ENCODE data around the gene APP.

APP gene

DNA sequence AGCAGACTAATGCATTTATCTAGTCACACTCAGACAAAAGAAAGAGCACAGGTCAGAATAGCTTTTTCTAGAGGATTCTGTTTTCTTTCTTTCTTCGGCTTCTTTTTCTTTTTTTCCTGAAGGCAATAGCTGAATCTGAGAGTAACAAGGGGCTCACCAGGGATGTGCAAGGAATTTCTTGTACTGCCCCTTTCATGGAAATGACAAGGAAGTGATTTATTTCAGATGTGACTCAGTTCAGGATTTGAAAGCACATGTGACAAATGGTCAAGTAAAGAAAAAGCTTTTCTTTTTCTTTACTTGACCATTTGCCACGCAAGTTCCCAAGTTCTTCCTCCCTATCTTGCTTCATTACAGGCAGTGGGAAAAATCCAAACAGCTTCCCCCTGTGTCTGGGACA is 233.8 kb downstream of the APP start:
- Mint-ChIP-seq H3K4me3 (no peak overlapping the region), H3K27me3 (ENCODE audit: low read depth, poor library complexity) (no peaks in the 10 kb centered on the region), H3K36me3 (ENCODE audit: low read depth) (peaks cover 37% of the 10 kb centered on the region), H3K4me1 (peaks cover 13% of the 10 kb centered on the region), H3K27ac (peak overlapping the region; percentile 31), H3K9me3 (no peaks in the 10 kb centered on the region)
- DNase-seq: no peak
- TF ChIP-seq, protein P1, sequence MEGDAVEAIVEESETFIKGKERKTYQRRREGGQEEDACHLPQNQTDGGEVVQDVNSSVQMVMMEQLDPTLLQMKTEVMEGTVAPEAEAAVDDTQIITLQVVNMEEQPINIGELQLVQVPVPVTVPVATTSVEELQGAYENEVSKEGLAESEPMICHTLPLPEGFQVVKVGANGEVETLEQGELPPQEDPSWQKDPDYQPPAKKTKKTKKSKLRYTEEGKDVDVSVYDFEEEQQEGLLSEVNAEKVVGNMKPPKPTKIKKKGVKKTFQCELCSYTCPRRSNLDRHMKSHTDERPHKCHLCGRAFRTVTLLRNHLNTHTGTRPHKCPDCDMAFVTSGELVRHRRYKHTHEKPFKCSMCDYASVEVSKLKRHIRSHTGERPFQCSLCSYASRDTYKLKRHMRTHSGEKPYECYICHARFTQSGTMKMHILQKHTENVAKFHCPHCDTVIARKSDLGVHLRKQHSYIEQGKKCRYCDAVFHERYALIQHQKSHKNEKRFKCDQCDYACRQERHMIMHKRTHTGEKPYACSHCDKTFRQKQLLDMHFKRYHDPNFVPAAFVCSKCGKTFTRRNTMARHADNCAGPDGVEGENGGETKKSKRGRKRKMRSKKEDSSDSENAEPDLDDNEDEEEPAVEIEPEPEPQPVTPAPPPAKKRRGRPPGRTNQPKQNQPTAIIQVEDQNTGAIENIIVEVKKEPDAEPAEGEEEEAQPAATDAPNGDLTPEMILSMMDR (IDR thresholded peaks at IDR 0.05): no peak

DNA sequence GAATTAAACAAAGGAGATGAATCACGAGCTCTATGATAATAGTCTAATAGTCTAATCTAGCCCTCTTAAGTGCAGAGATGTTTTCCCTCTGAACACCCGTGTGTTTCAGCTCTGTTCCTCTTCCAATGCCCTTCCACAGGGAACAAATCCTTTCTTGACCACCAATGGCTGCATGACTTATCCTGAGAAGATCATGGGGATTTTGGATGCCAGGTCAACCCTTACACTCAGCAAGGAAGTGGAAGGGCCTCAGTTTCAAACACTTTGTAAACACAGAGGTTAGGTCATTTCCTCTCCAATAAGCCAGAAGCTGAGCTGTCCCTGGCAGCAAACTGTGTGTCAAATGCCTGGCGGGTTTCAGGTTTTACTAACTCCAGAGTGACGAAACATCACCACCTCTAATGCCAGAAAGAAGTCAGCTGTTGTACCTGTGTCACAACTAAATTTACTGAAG is 235.8 kb downstream of the APP start:
- Mint-ChIP-seq H3K4me1 (peaks cover 5% of the 10 kb centered on the region), H3K4me3 (no peak overlapping the region), H3K27me3 (ENCODE audit: low read depth, poor library complexity) (no peaks in the 10 kb centered on the region), H3K36me3 (ENCODE audit: low read depth) (peaks cover 55% of the 10 kb centered on the region), H3K9me3 (no peaks in the 10 kb centered on the region), H3K27ac (peak overlapping the region; percentile 86)
- TF ChIP-seq, protein P1 (IDR thresholded peaks at IDR 0.05): no peak
- DNase-seq: no peak

DNA sequence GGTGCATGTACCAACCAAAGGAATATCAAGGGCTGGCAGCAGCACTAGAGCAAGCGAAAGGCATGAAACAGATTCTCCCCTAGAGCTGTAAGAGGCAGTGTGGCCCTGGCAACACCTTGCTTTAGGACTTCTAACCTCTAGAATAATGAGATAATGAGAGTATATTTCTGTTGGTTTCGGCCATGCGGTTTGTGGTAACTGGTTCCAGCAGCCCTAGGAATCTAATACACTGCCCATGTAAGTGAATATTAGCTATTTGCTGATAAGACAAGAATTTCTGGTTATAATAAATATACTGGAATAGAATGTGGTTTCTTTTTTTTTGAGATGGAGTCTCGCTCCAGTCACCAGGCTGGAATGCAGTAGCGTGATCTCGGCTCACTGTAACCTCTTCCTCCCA is 236.4 kb downstream of the APP start:
- H3K27ac Mint-ChIP-seq: no peak overlapping the region
- H3K4me3 Mint-ChIP-seq: no peak overlapping the region
- H3K27me3 Mint-ChIP-seq (ENCODE audit: low read depth, poor library complexity): no peaks in the 10 kb centered on the region
- peaks cover 5% of the 10 kb centered on the region for H3K4me1 Mint-ChIP-seq
- DNase-seq: no peak
- TF ChIP-seq, protein P1 (IDR thresholded peaks at IDR 0.05): no peak
- no peaks in the 10 kb centered on the region for H3K9me3 Mint-ChIP-seq
- H3K36me3 Mint-ChIP-seq (ENCODE audit: low read depth): peaks cover 62% of the 10 kb centered on the region

DNA sequence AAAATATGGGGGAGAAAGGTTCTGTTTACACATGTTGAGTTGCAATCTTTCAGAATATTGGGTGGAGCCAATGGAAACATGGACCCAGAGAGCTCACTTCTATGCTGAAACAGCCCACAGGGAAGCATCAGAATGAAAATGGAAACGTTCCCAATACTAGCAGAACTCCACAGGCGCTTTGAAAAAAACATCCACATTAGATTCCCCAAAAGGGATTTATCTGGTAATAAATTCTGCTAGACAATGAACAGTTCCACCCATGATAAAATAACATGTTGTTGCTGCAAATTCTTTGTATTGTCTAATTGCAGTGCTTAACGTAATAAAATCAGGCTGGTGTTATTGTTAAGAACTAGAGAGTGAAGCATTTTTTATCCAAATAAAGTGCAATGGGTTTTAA is 238.8 kb downstream of the APP start:
- no peak for DNase-seq
- peak overlapping the region; percentile 13 for H3K27ac Mint-ChIP-seq
- TF ChIP-seq, protein P1 (IDR thresholded peaks at IDR 0.05): no peak
- peaks cover 76% of the 10 kb centered on the region for H3K36me3 Mint-ChIP-seq (ENCODE audit: low read depth)
- H3K27me3 Mint-ChIP-seq (ENCODE audit: low read depth, poor library complexity): no peaks in the 10 kb centered on the region
- H3K4me3 Mint-ChIP-seq: no peak overlapping the region
- peaks cover 5% of the 10 kb centered on the region for H3K4me1 Mint-ChIP-seq
- peaks cover 9% of the 10 kb centered on the region for H3K9me3 Mint-ChIP-seq

DNA sequence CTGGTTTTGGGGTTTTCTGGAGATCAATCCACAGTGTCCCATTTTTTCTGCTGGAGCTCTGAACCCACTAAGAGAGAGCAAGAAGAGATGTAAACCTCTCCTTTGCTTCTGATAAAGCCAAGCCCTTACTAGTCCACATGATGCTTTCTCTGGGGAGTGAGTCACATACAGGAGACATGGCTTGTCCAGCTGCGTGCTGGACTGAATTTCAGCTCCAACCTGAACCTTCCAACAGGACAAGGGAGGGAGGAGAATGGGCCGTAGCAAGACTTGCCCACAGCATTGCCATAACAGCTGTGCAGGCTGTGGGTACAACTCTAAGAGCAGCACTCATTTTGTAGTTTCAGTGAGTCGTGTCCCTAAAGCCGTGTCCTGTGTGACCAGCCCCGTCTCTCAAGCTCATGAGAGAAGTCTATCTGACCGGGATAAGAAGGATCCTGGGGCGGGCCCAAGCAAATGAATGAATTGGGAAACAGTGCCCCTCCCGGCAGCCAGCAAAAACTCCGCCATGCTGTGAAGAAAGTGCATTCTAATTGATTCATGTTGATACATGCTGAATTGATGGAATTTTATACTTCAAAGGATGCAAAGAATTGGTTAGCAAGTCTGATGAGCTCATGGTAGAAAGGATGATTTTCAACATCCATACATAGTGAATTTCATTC is 240.6 kb downstream of the APP start:
- no peaks in the 10 kb centered on the region for H3K27me3 Mint-ChIP-seq (ENCODE audit: low read depth, poor library complexity)
- H3K9me3 Mint-ChIP-seq: peaks cover 21% of the 10 kb centered on the region
- no peak overlapping the region for H3K4me3 Mint-ChIP-seq
- H3K36me3 Mint-ChIP-seq (ENCODE audit: low read depth): peaks cover 85% of the 10 kb centered on the region
- H3K27ac Mint-ChIP-seq: peak overlapping the region; percentile 54
- peaks cover 5% of the 10 kb centered on the region for H3K4me1 Mint-ChIP-seq
- TF ChIP-seq, protein P1 (IDR thresholded peaks at IDR 0.05): no peak
- no peak for DNase-seq

Measured in nephron progenitor cell (in vitro differentiated cells).